Measurements from ENCODE around the gene HTR2C.
"Not testable (repeated sequence)": the region's sequence is repeated elsewhere in the genome, so short reads cannot be mapped to it uniquely, and the experiment has no call there.

HTR2C gene

DNA sequence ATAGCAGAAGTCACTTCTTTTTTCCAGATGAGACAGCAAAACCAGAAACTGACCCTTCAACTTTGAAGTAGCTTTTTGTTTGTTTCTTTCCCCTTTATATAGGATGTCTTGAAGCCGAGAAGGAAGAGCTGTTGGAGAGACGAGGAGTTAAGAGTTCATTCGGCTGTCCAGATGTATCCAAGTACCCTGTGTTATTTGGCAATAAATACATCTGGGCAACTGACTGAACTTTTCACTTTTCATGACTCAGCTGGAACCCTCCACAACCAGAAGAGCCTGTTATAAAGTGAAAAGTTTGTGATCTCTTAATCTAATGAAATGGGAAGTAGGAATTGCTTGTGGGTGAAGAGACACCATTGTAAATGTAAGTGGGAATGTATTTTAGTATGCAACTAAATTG is 131.2 kb downstream of the HTR2C start:
- no peak for DNase-seq

DNA sequence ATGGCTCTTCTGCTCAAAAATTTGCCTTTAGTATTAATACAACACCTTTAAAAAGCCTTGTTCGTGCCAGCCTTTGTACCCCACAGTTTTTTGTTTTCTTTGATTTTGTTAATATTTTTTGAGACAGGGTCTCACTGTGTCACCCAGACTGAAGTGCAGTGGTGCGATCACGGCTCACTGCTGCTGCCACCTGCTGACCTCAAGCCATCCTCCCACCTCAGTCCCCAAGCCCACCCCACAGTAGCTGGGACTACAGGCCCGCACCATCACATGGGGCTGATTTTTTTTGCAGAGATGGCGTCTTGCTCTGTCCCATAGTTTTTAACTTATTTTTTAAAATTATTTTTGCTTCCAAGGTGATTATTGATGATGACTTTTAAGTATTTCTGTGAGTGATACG is 134.0 kb downstream of the HTR2C start:
- no peak for DNase-seq

DNA sequence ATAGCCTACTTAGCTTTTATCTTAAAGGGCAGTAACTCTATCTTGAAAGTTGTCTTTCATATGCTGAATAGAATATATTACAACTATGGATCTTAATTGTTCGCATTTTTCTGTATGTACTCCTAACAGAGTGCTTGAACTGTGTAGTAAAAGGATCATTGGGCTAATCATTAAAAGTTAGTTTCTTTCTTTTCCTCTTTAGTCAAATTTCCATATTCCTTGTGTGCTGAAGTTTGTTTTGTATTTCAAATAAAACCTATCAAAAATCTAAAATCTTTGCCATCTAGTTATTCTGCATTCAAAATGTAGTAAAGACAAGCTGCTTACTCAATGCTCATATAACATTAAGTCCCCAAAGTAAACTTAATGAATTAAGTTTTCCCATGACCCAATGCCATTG is 182.7 kb downstream of the HTR2C start:
- DNase-seq: no peak

DNA sequence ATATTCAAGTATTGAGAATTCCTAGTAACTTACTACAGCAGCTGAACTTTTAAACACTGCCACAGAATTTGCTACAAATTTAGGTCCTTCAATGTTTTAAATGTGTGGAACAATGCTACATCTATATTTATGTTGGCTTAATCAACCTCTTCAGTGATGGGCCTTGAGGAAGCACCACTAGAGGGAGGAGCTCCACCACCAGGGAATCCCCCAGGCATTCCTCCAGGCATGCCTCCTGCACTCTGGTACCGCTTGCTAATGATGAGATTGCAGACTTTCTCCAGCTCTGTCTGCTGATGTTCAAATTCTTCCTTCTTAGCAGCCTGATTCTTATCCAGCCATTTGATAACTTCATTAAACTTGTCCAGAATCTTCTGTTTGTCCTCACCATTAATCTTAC is 190.8 kb downstream of the HTR2C start:
- no peak for DNase-seq

DNA sequence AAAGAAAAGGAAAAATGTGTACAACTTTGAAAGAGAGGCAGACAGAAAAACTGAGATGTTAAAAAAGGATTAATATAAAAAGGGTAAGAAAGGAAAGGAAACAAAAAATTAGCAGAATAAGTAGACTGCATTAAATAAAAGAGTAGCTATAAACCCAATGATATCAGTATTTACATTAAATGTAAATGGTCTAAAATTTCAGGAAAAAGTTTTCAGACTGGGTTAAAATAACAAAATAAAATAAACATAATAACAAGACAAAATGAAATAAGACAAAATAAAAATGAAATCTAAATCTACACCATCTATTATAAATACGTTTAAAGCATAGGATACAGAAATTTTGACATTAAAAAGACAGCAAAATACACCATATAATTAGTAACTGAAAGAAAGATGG is 199.0 kb downstream of the HTR2C start:
- DNase-seq: no peak

DNA sequence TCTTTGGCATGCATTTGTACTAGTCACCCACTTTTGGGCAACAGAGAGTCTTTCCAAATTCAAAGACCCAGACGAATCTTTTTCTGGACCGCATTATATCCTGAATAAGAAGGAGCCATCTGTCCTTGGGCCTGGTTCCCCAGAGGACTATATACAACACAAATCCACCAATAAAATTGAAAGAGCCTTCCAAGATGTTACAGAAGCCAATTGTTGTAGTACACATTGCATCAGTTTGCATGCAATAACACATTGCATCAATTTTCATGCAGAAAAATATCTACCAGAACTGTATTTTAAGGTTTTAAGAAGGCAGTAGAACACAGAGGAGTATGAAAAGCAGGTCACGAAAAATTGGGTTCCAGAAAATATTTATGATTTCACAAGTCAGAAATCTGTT is 203.2 kb downstream of the HTR2C start:
- DNase-seq: no peak

DNA sequence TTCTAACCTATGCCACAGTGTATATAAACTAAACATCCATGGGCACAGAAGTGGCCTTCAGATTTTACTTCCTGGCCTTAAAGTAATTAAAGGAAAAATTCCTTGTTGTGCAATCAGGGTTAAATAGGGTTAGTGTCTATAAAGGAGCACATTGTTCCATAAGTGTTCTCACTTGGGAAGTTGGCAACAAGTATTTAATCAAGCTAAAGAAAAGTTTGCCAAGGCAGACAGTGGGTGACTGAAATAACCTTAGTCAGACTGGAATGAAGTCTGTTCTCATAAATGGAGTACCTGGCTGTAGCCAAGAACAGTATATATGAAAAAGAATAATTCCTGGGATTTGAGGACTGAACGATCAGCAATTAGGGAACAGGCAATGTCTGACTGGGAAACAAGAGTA is 213.6 kb downstream of the HTR2C start:
- DNase-seq: no peak

DNA sequence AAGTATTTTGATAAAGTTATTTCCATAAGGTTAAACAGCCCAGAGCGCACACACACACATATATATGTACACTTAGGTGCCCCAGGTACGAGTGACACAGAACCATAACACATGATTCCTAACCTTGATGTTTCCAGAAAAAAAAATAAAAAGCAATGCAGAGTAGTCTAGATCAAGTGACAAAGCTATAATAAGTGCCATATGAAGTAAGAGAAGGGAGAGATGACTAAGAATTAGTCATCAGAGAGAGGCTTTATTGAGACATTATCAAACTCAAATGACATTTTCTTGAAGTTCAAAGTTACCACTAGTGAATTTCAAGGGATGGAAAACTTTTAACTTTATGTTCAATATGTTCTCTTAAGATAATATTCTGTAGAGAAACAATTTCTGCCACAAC is 215.0 kb downstream of the HTR2C start:
- no peak for DNase-seq

DNA sequence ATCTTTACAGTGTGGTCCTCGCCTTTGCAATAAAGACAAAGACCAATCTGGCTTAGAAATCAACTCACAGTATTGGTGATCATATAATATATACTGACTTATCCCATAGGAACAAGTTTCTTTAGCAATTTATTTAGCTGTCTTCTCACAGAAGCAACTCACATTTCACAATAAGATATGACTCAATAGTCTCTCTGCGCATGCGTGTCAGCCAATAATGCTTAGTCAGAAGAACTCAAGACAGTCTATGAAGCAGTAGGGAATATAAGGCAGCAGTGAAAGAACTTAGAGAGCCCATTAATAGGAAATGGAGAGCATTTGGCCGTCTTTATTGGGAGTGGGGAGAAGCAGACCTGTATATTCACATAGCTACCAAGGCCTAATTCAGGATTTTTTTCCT is 216.8 kb downstream of the HTR2C start:
- DNase-seq: no peak

DNA sequence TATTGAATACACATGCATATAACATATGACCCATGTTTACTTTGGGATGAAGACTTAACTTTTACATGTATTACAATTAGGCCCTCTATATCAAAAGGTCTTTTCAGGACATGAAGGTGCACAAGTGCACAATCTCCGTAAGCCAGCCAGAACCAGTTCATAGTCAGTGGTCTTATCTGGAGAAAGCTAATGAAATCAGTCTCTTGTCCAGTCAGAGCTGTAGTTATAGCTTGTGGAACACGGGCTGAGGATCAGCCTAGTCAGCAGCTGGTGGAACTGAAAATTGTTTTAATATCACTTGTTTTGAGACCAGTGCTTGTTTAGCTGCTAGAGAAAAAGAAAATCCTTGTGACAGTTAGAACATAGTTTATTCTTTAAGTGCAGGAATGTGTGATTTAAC is 235.6 kb downstream of the HTR2C start:
- DNase-seq: no peak

DNA sequence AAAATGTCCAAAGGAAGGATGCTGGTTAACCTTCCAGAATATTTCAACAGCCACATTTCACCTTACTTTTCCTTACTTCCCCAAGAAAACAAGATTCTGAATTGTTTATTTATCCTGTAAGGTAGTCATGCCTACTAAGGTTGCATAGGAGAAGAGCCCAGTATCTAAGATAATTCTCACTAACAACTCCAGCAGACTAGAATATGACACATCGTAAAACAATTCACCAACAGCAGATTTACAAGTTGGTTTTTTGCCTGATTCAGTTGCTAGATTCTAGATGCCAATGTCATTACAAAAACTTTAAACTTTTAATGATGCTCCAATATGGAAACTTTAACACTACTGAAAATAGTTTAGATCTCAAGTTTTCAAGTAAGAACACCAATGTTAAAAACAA is 257.2 kb downstream of the HTR2C start:
- DNase-seq: no peak

DNA sequence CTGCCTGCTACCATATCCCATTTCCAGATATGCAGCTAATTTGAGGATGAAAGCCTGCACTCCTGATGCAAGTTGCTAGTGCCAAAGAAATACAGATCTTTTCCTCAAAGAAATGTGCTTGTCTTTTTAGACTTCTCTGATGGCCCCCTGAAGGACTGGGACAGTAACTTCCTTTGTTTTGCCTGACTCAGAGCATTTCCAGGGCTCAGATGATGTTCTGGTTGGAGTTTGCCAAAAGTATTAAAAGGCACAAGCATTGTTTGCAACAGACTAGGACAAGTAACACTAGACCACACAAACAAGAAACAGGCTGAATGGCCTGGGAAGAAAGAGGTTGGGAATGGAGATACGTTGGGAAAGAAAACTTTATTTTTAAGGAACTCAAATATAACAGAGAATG is 258.3 kb downstream of the HTR2C start:
- no peak for DNase-seq

DNA sequence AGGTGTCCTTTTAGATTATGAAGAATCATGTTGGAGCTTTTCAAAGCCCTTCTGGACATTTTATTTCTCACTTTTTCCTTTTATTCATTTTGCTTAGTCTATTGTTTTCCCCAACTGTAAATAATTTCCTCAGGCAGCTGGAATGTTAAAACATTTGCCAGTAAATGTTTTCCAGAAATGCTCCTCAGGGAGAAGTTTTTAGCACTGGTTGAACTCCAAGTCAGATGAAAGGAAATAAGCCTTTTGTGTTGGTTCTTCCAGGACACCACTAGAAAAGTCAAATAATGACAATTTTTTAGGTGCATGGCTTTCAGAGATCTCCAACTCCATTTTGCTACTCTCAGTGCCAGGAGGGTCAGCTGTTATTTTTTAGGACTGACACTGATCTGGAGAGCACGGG is 305.6 kb downstream of the HTR2C start:
- DNase-seq: no peak

DNA sequence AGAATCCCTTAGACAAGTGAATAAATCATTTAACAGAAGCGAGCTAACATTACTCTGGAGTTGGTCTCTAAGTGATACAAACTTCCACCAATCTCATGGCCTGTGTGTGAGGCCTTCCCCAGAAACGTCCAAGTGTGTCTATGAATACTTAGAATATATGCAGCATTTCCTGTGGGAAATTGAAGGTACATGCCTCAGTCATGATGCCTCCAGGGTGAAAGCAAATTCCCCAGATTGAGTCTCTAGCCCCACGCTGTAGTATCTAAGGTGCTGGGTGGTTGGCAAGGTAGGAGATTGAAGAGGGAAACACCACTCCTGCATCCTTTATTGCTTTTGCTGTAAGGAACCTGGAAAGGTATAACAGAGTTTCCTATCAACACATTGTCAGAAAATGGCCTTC is 319.7 kb downstream of the HTR2C start:
- DNase-seq: no peak

DNA sequence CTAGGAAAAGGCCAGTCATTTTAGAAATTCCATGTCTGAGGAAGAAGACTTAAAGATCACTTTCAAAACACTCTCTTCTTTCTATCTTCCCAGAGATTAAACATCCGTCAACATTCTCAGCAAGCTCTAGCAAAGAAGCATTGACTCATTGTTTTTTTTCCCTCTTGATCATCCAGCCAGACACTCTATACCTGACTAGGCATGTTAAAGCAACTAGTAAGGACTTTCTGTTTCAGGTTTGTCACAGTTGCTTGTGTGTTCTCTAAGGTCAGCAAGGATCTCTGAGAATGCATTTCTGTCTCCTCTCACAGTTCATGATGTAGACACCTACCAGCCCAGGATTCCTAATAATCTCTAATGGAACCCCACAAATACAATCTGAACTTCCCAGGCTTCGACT is 321.4 kb downstream of the HTR2C start:
- no peak for DNase-seq

DNA sequence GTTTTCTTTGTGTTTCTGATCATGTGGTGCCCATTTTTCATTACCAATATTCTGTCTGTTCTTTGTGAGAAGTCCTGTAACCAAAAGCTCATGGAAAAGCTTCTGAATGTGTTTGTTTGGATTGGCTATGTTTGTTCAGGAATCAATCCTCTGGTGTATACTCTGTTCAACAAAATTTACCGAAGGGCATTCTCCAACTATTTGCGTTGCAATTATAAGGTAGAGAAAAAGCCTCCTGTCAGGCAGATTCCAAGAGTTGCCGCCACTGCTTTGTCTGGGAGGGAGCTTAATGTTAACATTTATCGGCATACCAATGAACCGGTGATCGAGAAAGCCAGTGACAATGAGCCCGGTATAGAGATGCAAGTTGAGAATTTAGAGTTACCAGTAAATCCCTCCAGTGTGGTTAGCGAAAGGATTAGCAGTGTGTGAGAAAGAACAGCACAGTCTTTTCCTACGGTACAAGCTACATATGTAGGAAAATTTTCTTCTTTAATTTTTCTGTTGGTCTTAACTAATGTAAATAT is 323.2 kb downstream of the HTR2C start:
- no peak for DNase-seq

DNA sequence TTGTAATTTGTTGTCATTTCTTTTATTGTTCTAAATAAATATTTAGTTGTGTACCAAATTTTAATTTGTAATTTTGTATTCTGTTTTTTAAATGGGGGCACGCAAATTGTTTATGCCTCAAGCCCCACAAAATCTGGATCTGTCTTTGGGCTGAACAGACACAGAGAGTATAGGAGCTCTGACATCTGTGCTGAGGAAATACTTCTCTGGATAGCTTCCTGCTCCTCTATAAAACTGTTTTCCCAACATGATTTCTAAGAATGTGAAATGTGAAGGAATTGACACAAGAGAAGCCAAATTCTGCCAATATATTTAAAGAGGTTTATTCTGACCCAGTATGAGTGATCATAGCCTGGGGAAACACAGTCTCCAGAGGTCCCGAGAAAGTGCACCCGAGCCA is 340.5 kb downstream of the HTR2C start:
- DNase-seq: no peak

DNA sequence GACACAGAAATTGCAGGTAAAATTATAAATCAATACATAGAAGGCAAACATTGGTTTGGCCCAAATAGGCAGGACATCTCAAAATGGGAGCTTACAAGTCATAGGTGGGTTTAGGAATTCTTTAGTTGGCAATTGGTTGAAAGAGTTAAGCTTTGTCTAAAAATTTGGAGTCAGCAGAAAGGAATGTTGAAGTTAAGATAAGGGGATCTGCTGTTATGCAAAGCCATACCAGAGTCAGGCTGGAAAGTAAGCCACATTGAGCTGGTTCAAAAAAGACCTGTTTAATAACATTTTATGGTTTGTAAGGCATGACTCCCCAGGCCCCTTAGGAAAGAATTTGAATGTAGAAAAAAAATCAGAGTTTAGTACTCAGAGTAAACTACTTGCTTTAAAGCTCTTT is 341.0 kb downstream of the HTR2C start:
- DNase-seq: no peak

DNA sequence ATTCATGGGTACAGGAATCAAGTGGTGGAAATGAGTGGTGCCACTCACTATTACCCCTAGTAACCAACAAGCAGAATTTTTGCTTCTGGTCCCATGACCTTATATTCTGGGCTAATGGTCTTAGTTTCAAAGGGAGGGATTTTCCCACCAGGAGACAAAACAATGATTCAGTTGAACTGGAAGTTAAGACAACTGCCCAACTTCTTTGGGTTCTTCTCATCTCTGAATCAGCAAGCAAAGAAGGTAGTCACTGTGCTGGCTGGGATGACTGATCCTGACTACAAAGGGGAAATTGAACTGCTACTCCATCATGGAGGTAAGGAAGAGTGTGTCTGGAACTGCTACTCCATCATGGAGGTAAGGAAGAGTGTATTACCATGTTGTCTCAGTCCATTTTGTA is 346.3 kb downstream of the HTR2C start:
- no peak for DNase-seq

DNA sequence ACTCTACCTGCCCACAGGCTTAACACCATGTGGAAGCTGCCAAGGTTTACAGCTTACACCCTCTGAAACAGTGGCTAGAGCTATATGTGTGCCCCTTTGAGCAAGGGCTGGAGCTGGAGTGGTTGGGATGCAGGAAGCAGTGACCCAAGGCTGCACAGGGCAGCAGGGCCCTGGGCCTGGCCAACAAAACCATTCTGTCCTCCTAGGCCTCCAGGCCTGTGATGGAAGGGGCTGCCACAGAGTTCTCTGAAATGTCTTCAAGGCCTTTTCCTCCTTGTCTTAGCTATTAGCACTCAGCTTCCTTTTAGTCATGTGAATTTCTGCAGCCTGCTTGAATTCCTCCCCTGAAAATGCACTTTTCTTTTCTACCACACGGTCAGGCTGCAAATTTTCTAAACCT is 348.7 kb downstream of the HTR2C start:
- DNase-seq: no peak

DNA sequence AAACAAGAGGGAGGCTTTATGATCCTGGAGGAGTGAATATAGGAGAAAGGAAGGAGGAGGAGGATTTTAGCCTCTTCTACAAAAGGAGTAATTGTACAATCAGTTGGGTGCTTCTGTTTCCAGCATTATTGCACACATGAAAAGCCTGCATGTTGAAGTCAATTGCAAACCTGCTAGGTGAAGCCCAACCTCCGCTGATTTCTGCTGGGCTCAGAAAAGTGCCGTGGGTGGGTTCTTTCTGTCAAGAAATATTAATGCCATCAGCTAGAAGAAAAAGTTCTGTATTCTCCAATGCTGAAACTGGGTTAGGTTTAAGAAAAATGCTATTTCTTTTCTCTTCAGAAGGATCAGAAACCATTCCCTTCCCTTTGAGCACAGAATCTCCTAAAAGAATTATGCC is 349.4 kb downstream of the HTR2C start:
- DNase-seq: not testable (repeated sequence)

DNA sequence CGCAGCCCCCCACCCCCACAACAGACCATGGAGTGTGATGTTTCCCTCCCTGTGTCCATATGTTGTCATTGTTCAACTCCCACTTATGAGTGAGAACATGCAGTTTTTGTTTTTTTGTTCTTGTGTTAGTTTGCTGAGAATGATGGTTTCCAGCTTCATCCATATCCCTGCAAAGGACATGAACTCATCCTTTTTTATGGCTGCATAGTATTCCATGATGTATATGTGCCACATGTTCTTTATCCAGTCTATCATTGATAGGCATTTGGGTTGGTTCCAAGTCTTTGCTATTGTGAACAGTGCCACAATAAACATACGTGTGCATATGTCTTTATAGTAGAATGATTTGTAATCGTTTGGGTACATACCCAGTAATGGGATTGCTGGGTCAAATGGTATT is 353.2 kb downstream of the HTR2C start:
- not testable (repeated sequence) for DNase-seq

DNA sequence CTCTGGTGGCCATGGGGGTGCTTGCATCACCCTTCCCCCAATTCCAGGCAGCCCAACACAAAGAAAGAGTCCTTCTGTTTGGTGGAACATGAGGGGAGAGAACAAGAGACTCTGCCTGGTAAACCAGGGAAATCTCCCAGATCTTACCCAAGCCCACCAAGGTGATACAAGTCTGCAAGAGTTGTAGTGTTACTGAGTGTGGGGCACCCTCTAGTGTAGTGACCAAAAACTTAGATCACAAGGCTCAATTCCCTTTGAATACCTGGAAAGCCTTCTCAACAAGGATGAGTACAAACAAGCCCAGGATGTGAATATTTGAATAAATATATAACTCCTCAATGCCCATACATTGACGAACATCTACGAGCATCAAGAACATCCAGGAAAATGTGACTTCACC is 368.8 kb downstream of the HTR2C start:
- no peak for DNase-seq

Measured in NCI-H1105 treated with DMSO at 0.1 percent for 48 hours (cell line).